H1 (cell line): ENCODE measurements around the gene MUC2. TPM values are rescaled to one million over a fixed set of nuclear protein-coding genes. Genes with fewer than 3 reads are reported as not detected.

Experiments used
- CTCF ChIA-PET: fragments of 300-600 bp; sonication (Branson Sonifier 250); formaldehyde crosslinking; loops from one replicate; lab custom pipeline; 2021; ENCODE audit not compliant: partially characterized antibody; lab: Charles Lee
- POLR2A ChIA-PET: fragments of 300-600 bp; sonication (Branson Sonifier 250); formaldehyde crosslinking; loops from one replicate; lab custom pipeline; 2021; ENCODE audit warnings: inconsistent platforms; ENCODE audit not compliant: partially characterized antibody; lab: Charles Lee
- DNase-seq, 2 experiments: peaks; one replicate each; pipeline versions ENCODE4 v3.0.0 to v3.0.0-alpha.2; 2010 to 2022; ENCODE audit warnings: low spot score in 2 of 2, low read depth in 1 of 2, mixed read lengths in 1 of 2
- FAIRE-seq: peaks from 2 replicates; lab custom pipeline; 2011; peaks lifted over from hg19 to GRCh38; lab: Jason Lieb, UNC
- H2AFZ ChIP-seq: 2 replicates; pipeline ENCODE4 v1.8.1; 2012; ENCODE audit warnings: low read length, inconsistent platforms
- H2AK5ac ChIP-seq: 2 replicates; pipeline ENCODE4 v1.6.1; 2013; ENCODE audit warnings: low read depth, low read length
- H2BK120ac ChIP-seq: replicated peaks from 2 replicates; pipeline ENCODE3; 2013; ENCODE audit warnings: low read depth, low read length, inconsistent platforms
- H2BK12ac ChIP-seq: 2 replicates; pipeline ENCODE4 v1.6.1; 2013; ENCODE audit warnings: low read depth, low read length
- H2BK15ac ChIP-seq: 2 replicates; pipeline ENCODE4 v1.6.1; 2013; ENCODE audit warnings: low read length
- H2BK20ac ChIP-seq: 2 replicates; pipeline ENCODE4 v1.6.1; 2013; ENCODE audit warnings: low read length
- H2BK5ac ChIP-seq: 2 replicates; pipeline ENCODE4 v1.6.1; 2013; ENCODE audit warnings: low read depth, low read length
- H3K14ac ChIP-seq: 2 replicates; pipeline ENCODE4 v1.6.1; 2013; ENCODE audit warnings: inconsistent platforms; ENCODE audit not compliant: insufficient read length
- H3K18ac ChIP-seq: 2 replicates; pipeline ENCODE4 v1.6.1; 2013; ENCODE audit warnings: low read length; ENCODE audit errors: extremely low read depth
- H3K23ac ChIP-seq: 2 replicates; pipeline ENCODE4 v1.6.1; 2013; ENCODE audit warnings: inconsistent platforms; ENCODE audit not compliant: insufficient read length
- H3K23me2 ChIP-seq: 2 replicates; pipeline ENCODE4 v1.6.1; 2013; ENCODE audit warnings: low read depth, low read length
- H3K27ac ChIP-seq: 2 replicates; pipeline ENCODE4 v1.6.1; 2011; ENCODE audit warnings: low read depth, low read length, inconsistent platforms
- H3K27me3 ChIP-seq, 4 experiments: replicated peaks in 1 of 4; 1 replicate in 1 of 4; 2 replicates in 3 of 4; pipeline versions ENCODE4 v1.6.1 to v1.8.1; 2011 to 2013; ENCODE audit warnings: low read length in 3 of 4, mild to moderate bottlenecking in 3 of 4, inconsistent platforms in 2 of 4, mixed read lengths in 2 of 4, moderate library complexity in 1 of 4; ENCODE audit not compliant: control insufficient read depth in 3 of 4, insufficient read depth in 3 of 4; ENCODE audit errors: extremely low read depth in 1 of 4
- H3K36me3 ChIP-seq, 4 experiments: 2 replicates each; pipeline versions ENCODE4 v1.6.1 to v1.8.1; 2011 to 2013; ENCODE audit warnings: mild to moderate bottlenecking in 4 of 4, low read length in 3 of 4, moderate library complexity in 2 of 4, control low read depth in 1 of 4, inconsistent platforms in 1 of 4; ENCODE audit not compliant: insufficient read depth in 4 of 4, control insufficient read depth in 2 of 4
- H3K4ac ChIP-seq: replicated peaks from 2 replicates; pipeline ENCODE3; 2013; ENCODE audit warnings: low read length, low read depth, mixed read lengths, inconsistent platforms; ENCODE audit not compliant: insufficient read length
- H3K4me1 ChIP-seq, 4 experiments: replicated peaks in 1 of 4; 1 replicate in 1 of 4; 2 replicates in 3 of 4; pipeline versions ENCODE4 v1.6.1 to v1.8.1; 2011 to 2013; ENCODE audit warnings: low read length in 3 of 4, inconsistent platforms in 2 of 4, mixed read lengths in 1 of 4; ENCODE audit not compliant: insufficient read depth in 4 of 4, control insufficient read depth in 3 of 4
- H3K4me2 ChIP-seq, 2 experiments: 2 replicates each; pipeline versions ENCODE4 v1.6.1 to v1.8.1; 2011 to 2013; ENCODE audit warnings: low read depth in 2 of 2, low read length in 2 of 2, control low read depth in 1 of 2, inconsistent platforms in 1 of 2, mild to moderate bottlenecking in 1 of 2; ENCODE audit not compliant: insufficient read depth in 1 of 2
- H3K4me3 ChIP-seq, 4 experiments: fragments of 200-600, 300-600 bp in 1 of 4; sonication (generic), shearing (Covaris generic), sonication (Bioruptor Twin) in 1 of 4; 2 replicates each; pipeline versions ENCODE4 v1.5.1 to v1.8.1; 2011 to 2016; ENCODE audit warnings: low read length in 4 of 4, low read depth in 3 of 4, control low read depth in 2 of 4, inconsistent platforms in 2 of 4, mild to moderate bottlenecking in 2 of 4, mixed read lengths in 1 of 4, moderate library complexity in 1 of 4; ENCODE audit not compliant: insufficient read depth in 2 of 4; ENCODE audit errors: extremely low read depth in 1 of 4
- H3K56ac ChIP-seq: replicated peaks from 2 replicates; pipeline ENCODE3; 2013; ENCODE audit warnings: low read depth, mild to moderate bottlenecking, mixed read lengths, low read length, inconsistent platforms; ENCODE audit not compliant: insufficient read length
- H3K79me1 ChIP-seq: 2 replicates; pipeline ENCODE4 v1.6.1; 2013; ENCODE audit warnings: low read depth, low read length, control low read depth
- H3K79me2 ChIP-seq, 2 experiments: 2 replicates each; pipeline versions ENCODE4 v1.6.1 to v1.8.1; 2012 to 2013; ENCODE audit warnings: low read length in 2 of 2, mild to moderate bottlenecking in 2 of 2, inconsistent platforms in 1 of 2; ENCODE audit not compliant: insufficient read depth in 2 of 2, control insufficient read depth in 1 of 2
- H3K9ac ChIP-seq, 4 experiments: replicated peaks in 1 of 4; 1 replicate in 1 of 4; 2 replicates in 3 of 4; pipeline versions ENCODE4 v1.6.1 to v1.8.1; 2011 to 2013; ENCODE audit warnings: low read depth in 3 of 4, low read length in 3 of 4, control low read depth in 2 of 4, mild to moderate bottlenecking in 2 of 4, moderate library complexity in 2 of 4, inconsistent platforms in 1 of 4; ENCODE audit errors: extremely low read depth in 1 of 4
- H3K9me3 ChIP-seq, 2 experiments: 2 replicates each; pipeline versions ENCODE4 v1.6.1 to v1.8.1; 2012 to 2013; ENCODE audit warnings: mild to moderate bottlenecking in 2 of 2, moderate library complexity in 2 of 2, control low read depth in 1 of 2, inconsistent platforms in 1 of 2, low read depth in 1 of 2, low read length in 1 of 2, mixed read lengths in 1 of 2; ENCODE audit not compliant: insufficient read depth in 2 of 2
- H4K20me1 ChIP-seq, 2 experiments: replicated peaks in 1 of 2; 2 replicates each; pipeline versions ENCODE3 to v1.8.1; 2011 to 2013; ENCODE audit warnings: inconsistent platforms in 2 of 2, low read length in 2 of 2, mild to moderate bottlenecking in 1 of 2; ENCODE audit not compliant: insufficient read depth in 2 of 2, control insufficient read depth in 1 of 2
- H4K5ac ChIP-seq: 2 replicates; pipeline ENCODE4 v1.6.1; 2013; ENCODE audit warnings: low read length, low read depth, mixed read lengths, inconsistent platforms; ENCODE audit not compliant: insufficient read length
- H4K8ac ChIP-seq: 2 replicates; pipeline ENCODE4 v1.8.0; 2013; ENCODE audit warnings: mild to moderate bottlenecking, moderate library complexity, low read length, inconsistent platforms; ENCODE audit not compliant: insufficient read depth; ENCODE audit errors: extremely low read depth
- H4K91ac ChIP-seq: replicated peaks from 2 replicates; pipeline ENCODE3; 2013; ENCODE audit warnings: low read length, mixed read lengths, inconsistent platforms; ENCODE audit not compliant: insufficient read length
- KDM1A ChIP-seq: fragments of 200-600, 300-600 bp; sonication (generic); IDR thresholded peaks from 2 replicates; pipeline ENCODE4 v1.7.1; 2016; ENCODE audit warnings: mild to moderate bottlenecking, low read length, borderline replicate concordance
- WGBS, 2 experiments: shearing (Covaris generic) in 1 of 2; methylation state at CpG; one replicate each; pipeline versions ENCODE4 v1.1.6 to v1.1.7; 2013 to 2015; ENCODE audit warnings: low lambda C conversion rate in 2 of 2, mixed read lengths in 2 of 2, inconsistent platforms in 1 of 2, low coverage in 1 of 2, missing lambda C conversion rate in 1 of 2; ENCODE audit not compliant: insufficient replicate concordance in 2 of 2, insufficient coverage in 1 of 2, insufficient read length in 1 of 2; ENCODE audit errors: extremely low coverage in 1 of 2, missing lambda C conversion rate in 1 of 2; 5-methylcytosine and 5-hydroxymethylcytosine counted together
- polyA plus RNA-seq, 7 experiments: library from polyadenylated mRNA; depleted of rRNA in 3 of 7; stranded (reverse) in 5 of 7; unstranded in 2 of 7; fragments of >200 nt in 5 of 7; fragments of 200-250 nt in 2 of 7; gene quantifications; 1 replicate in 5 of 7; 2 replicates in 1 of 7; 4 replicates in 1 of 7; pipeline versions ENCODE4 v1.2.1 to v1.2.3, GENCODE V29; 2011 to 2013; ENCODE audit warnings: missing spikeins in 2 of 7, mixed read lengths in 2 of 7
- total RNA-seq: library from RNA; stranded (reverse); fragmentation: NEBNext Ultra II Directional; extraction: Animal tissue kit (Norgen Biotek cat#: 25700); gene quantifications from 2 replicates; pipeline ENCODE4 v1.2.1, GENCODE V29; 2021

MUC2 gene
- total and polyA plus RNA-seq, 2 of the 8 experiments (the other 6 are each of a cell fraction or from before 2014, with no cell fraction given) = not detected

DNA sequence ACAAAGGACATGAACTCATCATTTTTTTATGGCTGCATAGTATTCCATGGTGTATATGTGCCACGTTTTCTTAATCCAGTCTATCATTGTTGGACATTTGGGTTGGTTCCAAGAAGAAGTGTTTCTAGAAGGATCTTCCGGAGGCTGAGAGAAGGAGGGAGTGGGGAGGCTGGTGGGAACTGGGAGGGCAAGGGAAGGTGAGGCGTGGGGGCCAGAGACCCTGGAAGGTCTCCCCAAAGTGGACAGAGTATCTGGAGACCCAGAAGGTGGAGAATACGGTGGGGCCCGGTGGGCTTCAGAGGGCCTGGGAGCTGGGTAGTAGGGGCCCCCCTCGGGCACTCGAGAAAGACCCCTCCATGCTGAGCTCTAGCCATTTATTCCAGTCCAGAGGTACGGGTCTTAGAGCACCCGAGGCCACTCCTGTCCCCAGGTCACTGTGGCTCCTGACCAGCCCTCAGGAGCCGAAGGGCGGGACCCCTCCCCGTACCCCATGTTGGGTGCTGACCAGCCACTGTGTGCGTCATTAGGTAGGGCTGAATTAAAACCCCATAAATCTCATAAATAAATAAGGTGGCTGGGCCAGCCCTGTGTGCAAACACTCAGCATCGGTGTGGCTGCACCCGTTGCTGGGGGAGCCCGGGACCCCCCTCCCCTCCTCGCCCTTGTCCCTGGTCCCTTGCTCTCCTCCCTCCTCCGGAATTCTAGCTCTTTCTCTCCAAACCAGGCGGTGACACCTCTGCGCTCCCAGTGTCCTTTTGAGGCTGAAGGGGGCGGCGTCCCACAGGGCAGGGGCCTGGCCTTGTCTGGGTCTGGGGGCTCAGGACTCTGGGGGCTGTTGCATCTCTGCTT, 44.3 kb downstream of the MUC2 start:
- no peak for TF ChIP-seq KDM1A
- TF ChIP-seq, all 59 proteins: peak for 0
- CTCF ChIA-PET = interaction anchor here (1.0 kb wide), 1 partner anchor 107 kb away, joined by 3 read pairs; no protein-coding TSS in a partner anchor
- Histone ChIP-seq H3K79me1 (no peaks in the 10 kb centered on the region), H3K27me3 (no peaks in the 10 kb centered on the region), H2AK5ac (no peak overlapping the region), H3K4me1 (no peaks in the 10 kb centered on the region), H2BK120ac (no peak overlapping the region), H4K91ac (no peak overlapping the region), H4K5ac (no peak overlapping the region), H2BK12ac (no peak overlapping the region), H4K20me1 (no peaks in the 10 kb centered on the region), H3K4me2 (no peak overlapping the region), H3K23ac (no peak overlapping the region), H3K27ac (no peak overlapping the region), H3K36me3 (no peaks in the 10 kb centered on the region), H3K9me3 (peaks cover 6 to 48% of the 10 kb centered on the region in 2 experiments), H3K4me3 (no peak overlapping the region), H4K8ac (no peak overlapping the region; the same call in 1 of the 2 replicates), H3K79me2 (no peaks in the 10 kb centered on the region), H3K9ac (no peak overlapping the region), H2BK20ac (no peak overlapping the region), H3K56ac (no peak overlapping the region), H3K23me2 (no peaks in the 10 kb centered on the region), H2AFZ (no peak overlapping the region), H3K4ac (no peak overlapping the region), H3K18ac (no peak overlapping the region), H2BK5ac (no peak overlapping the region), H3K14ac (no peak overlapping the region), H2BK15ac (no peak overlapping the region)
- WGBS, 2 experiments = 86% methylated on average over 22 of the region's 22 CpGs; no CpG with 5 or more reads in 1 of the 2 experiments
- no peak for FAIRE-seq
- POLR2A ChIA-PET = no interaction called here
- no peak for DNase-seq
